ENCODE data around the gene CASP3. TPM values are rescaled to one million over a fixed set of nuclear protein-coding genes. Genes with fewer than 3 reads are reported as not detected.
"Not testable (repeated sequence)": the region's sequence is repeated elsewhere in the genome, so short reads cannot be mapped to it uniquely, and the experiment has no call there.

CASP3 gene
- total RNA-seq, 3 donors from 2014 or later (not counting 1 experiment from before 2014, with no cell fraction given) = 20.9 to 35.1 (median 30.2) TPM

GRCh38 chr4:184596044-184596616 lies 53.1 kb downstream of the CASP3 start:
- Mint-ChIP-seq H3K9me3 (no peaks in the 10 kb centered on the region), H3K27ac (no peak overlapping the region), H3K36me3 (no peaks in the 10 kb centered on the region), H3K27me3 (ENCODE audit: low read depth in 2 of 2) (peaks cover 7 to 17% of the 10 kb centered on the region in 2 donors), H3K4me3 (no peak overlapping the region), H3K4me1 (no peaks in the 10 kb centered on the region)
- Histone ChIP-seq H3K27me3 (ENCODE audit: control insufficient read depth, insufficient read depth, low read length) (no peaks in the 10 kb centered on the region), H3K36me3 (ENCODE audit: control insufficient read depth, insufficient read depth, low read length) (no peaks in the 10 kb centered on the region), H3K4me1 (ENCODE audit: control insufficient read depth, insufficient read depth, low read length) (peaks cover 8% of the 10 kb centered on the region), H3K27ac (ENCODE audit: low read length) (no peak overlapping the region), H3K9me3 (ENCODE audit: control insufficient read depth, insufficient read depth, low read length) (no peaks in the 10 kb centered on the region), H3K4me3 (ENCODE audit: low read length) (no peak overlapping the region)
- no peak for DNase-seq
- TF ChIP-seq CTCF (IDR thresholded peaks at IDR 0.05) = no peak
- intact Hi-C loops (cut with micrococcal nuclease) = no loop called here
- no peak for ATAC-seq
- 84% methylated on average over 8 of the region's 8 CpGs for WGBS (ENCODE audit: insufficient coverage)

- peaks cover 7 to 14% of the 10 kb centered on the region in 2 donors for H3K27me3 Mint-ChIP-seq (ENCODE audit: low read depth in 2 of 2)
- no peaks in the 10 kb centered on the region for H3K9me3 Mint-ChIP-seq
- ATAC-seq (no peak), DNase-seq (no peak)
- intact Hi-C loops (cut with micrococcal nuclease) = no loop called here
- no peaks in the 10 kb centered on the region for H3K27me3 ChIP-seq (ENCODE audit: control insufficient read depth, insufficient read depth, low read length)
- peaks cover 3% of the 10 kb centered on the region for H3K4me1 ChIP-seq (ENCODE audit: control insufficient read depth, insufficient read depth, low read length)
- H3K27ac ChIP-seq (ENCODE audit: low read length) = no peak overlapping the region
- H3K4me1 Mint-ChIP-seq = no peaks in the 10 kb centered on the region
- no peak overlapping the region for H3K4me3 ChIP-seq (ENCODE audit: low read length)
- 66% methylated on average over 3 of the region's 5 CpGs for WGBS (ENCODE audit: insufficient coverage)
- no peaks in the 10 kb centered on the region for H3K36me3 ChIP-seq (ENCODE audit: control insufficient read depth, insufficient read depth, low read length)
- H3K9me3 ChIP-seq (ENCODE audit: control insufficient read depth, insufficient read depth, low read length) = no peaks in the 10 kb centered on the region
- no peak overlapping the region for H3K4me3 Mint-ChIP-seq
- no peak for TF ChIP-seq CTCF (IDR thresholded peaks at IDR 0.05)
- no peak overlapping the region for H3K27ac Mint-ChIP-seq
- H3K36me3 Mint-ChIP-seq = no peaks in the 10 kb centered on the region
Observed at GRCh38 chr4:184595430-184595829, 53.8 kb downstream of the CASP3 start.

- no peaks in the 10 kb centered on the region for H3K36me3 Mint-ChIP-seq
- no peak overlapping the region for H3K27ac Mint-ChIP-seq
- H3K27ac ChIP-seq (ENCODE audit: low read length) = no peak overlapping the region
- no peaks in the 10 kb centered on the region for H3K9me3 Mint-ChIP-seq
- no peak for ATAC-seq
- H3K4me1 ChIP-seq (ENCODE audit: control insufficient read depth, insufficient read depth, low read length) = no peaks in the 10 kb centered on the region
- intact Hi-C loops (cut with micrococcal nuclease) = no loop called here
- no peak overlapping the region for H3K4me3 Mint-ChIP-seq
- no peak for DNase-seq
- peaks cover 0 to 1% of the 10 kb centered on the region in 2 donors for H3K27me3 Mint-ChIP-seq (ENCODE audit: low read depth in 2 of 2)
- no peak overlapping the region for H3K4me3 ChIP-seq (ENCODE audit: low read length)
- H3K4me1 Mint-ChIP-seq = no peaks in the 10 kb centered on the region
- no peaks in the 10 kb centered on the region for H3K9me3 ChIP-seq (ENCODE audit: control insufficient read depth, insufficient read depth, low read length)
- H3K27me3 ChIP-seq (ENCODE audit: control insufficient read depth, insufficient read depth, low read length) = no peaks in the 10 kb centered on the region
- WGBS (ENCODE audit: insufficient coverage) = 92% methylated on average over 6 of the region's 6 CpGs
- no peak for TF ChIP-seq CTCF (IDR thresholded peaks at IDR 0.05)
- H3K36me3 ChIP-seq (ENCODE audit: control insufficient read depth, insufficient read depth, low read length) = no peaks in the 10 kb centered on the region
Observed at GRCh38 chr4:184593461-184593860, 55.8 kb downstream of the CASP3 start.

GRCh38 chr4:184591747-184592270 lies 57.4 kb downstream of the CASP3 start:
- H3K27me3 Mint-ChIP-seq (ENCODE audit: low read depth in 2 of 2); H3K36me3 Mint-ChIP-seq; H3K4me3 ChIP-seq (ENCODE audit: low read length); intact Hi-C loops (cut with micrococcal nuclease); H3K36me3 ChIP-seq (ENCODE audit: control insufficient read depth, insufficient read depth, low read length); H3K27me3 ChIP-seq (ENCODE audit: control insufficient read depth, insufficient read depth, low read length); H3K4me1 ChIP-seq (ENCODE audit: control insufficient read depth, insufficient read depth, low read length); H3K27ac ChIP-seq (ENCODE audit: low read length); H3K4me1 Mint-ChIP-seq; ATAC-seq; H3K27ac Mint-ChIP-seq; DNase-seq; H3K4me3 Mint-ChIP-seq; H3K9me3 ChIP-seq (ENCODE audit: control insufficient read depth, insufficient read depth, low read length); H3K9me3 Mint-ChIP-seq: not testable (repeated sequence)
- WGBS (ENCODE audit: insufficient coverage) = 95% methylated on average over 38 of the region's 39 CpGs

Data from natural killer cell (primary cell).